Activated CD8-positive, alpha-beta T cell treated with anti-CD3 and anti-CD28 coated beads for 36 hours (primary cell): Measurements from ENCODE around the gene RBFOX2. TPM values are rescaled to one million over a fixed set of nuclear protein-coding genes. Genes with fewer than 3 reads are reported as not detected.
"Not testable (repeated sequence)": the region's sequence is repeated elsewhere in the genome, so short reads cannot be mapped to it uniquely, and the experiment has no call there.

Source experiments
- ATAC-seq: fragments of 200-7000 bp; cut with Tn5 transposase; one replicate; pipeline ENCODE4 v1.10.0; 2021; ENCODE audit warnings: mild to moderate bottlenecking, moderate library complexity
- CTCF ChIA-PET: fragments of 350-600 bp; sonication (Branson Sonifier 250); formaldehyde crosslinking; loops from one replicate; lab custom pipeline; 2021; ENCODE audit warnings: antibody characterized with exemption; lab: Charles Lee
- POLR2A ChIA-PET: fragments of 350-600 bp; sonication (Branson Sonifier 250); formaldehyde crosslinking; loops from one replicate; lab custom pipeline; 2021; ENCODE audit warnings: antibody characterized with exemption; lab: Charles Lee
- DNase-seq: peaks from one replicate; pipeline ENCODE4 v3.0.0-alpha.2; 2020
- H3K27ac Mint-ChIP-seq: one replicate; pipeline ENCODE4 v1.8.0; 2021; ENCODE audit warnings: mild to moderate bottlenecking, mixed read lengths
- H3K27me3 Mint-ChIP-seq: one replicate; pipeline ENCODE4 v1.8.0; 2021; ENCODE audit warnings: mixed read lengths
- H3K36me3 Mint-ChIP-seq: one replicate; pipeline ENCODE4 v1.8.0; 2021; ENCODE audit warnings: low read depth, mixed read lengths
- H3K4me1 Mint-ChIP-seq: one replicate; pipeline ENCODE4 v1.8.0; 2021; ENCODE audit warnings: low read depth, mixed read lengths
- H3K4me3 Mint-ChIP-seq: one replicate; pipeline ENCODE4 v1.8.0; 2021; ENCODE audit warnings: mild to moderate bottlenecking, moderate library complexity, mixed read lengths
- H3K9me3 Mint-ChIP-seq: one replicate; pipeline ENCODE4 v1.8.0; 2021; ENCODE audit warnings: mixed read lengths
- CTCF ChIP-seq: fragments of 200-600 bp; IDR thresholded peaks from one replicate; pipeline ENCODE4 v1.8.0; 2022; ENCODE audit warnings: antibody characterized with exemption, mild to moderate bottlenecking
- intact Hi-C: fragments of 100-400 bp; cut with micrococcal nuclease; formaldehyde crosslinking; loops from one replicate; pipeline ENCODE4 v1.10.0; 2022
- total RNA-seq, 2 experiments: library from RNA; stranded (reverse); gene quantifications; one replicate each; pipeline ENCODE4 v1.2.3, GENCODE V29; 2021

Gene RBFOX2
- total RNA-seq, 2 experiments from 2014 or later = 3.1 to 3.3 TPM

GRCh38 chr22:35708453-35708852, 320.2 kb downstream of the RBFOX2 start:
- no peak for TF ChIP-seq CTCF
- H3K4me3 Mint-ChIP-seq = no peak overlapping the region
- peaks cover 4% of the 10 kb centered on the region for H3K9me3 Mint-ChIP-seq
- ChIA-PET POLR2A (no interaction called here), CTCF (no interaction called here)
- peaks cover 1% of the 10 kb centered on the region for H3K27me3 Mint-ChIP-seq
- H3K4me1 Mint-ChIP-seq = no peaks in the 10 kb centered on the region
- intact Hi-C loops = no loop called here
- ATAC-seq = no peak
- H3K36me3 Mint-ChIP-seq = no peaks in the 10 kb centered on the region
- DNase-seq = no peak
- no peak overlapping the region for H3K27ac Mint-ChIP-seq

GRCh38 chr22:35705141-35705540, 323.5 kb downstream of the RBFOX2 start:
- CTCF ChIA-PET = no interaction called here
- POLR2A ChIA-PET = no interaction called here
- Mint-ChIP-seq H3K27ac (no peak overlapping the region), H3K4me1 (no peaks in the 10 kb centered on the region), H3K27me3 (no peaks in the 10 kb centered on the region), H3K9me3 (no peaks in the 10 kb centered on the region), H3K36me3 (no peaks in the 10 kb centered on the region), H3K4me3 (no peak overlapping the region)
- TF ChIP-seq CTCF = no peak
- ATAC-seq (no peak), DNase-seq (no peak)
- intact Hi-C loops = no loop called here

GRCh38 chr22:35703861-35704584, 324.6 kb downstream of the RBFOX2 start:
- POLR2A ChIA-PET = no interaction called here

GRCh38 chr22:35699852-35700251, 328.8 kb downstream of the RBFOX2 start:
- H3K4me3 Mint-ChIP-seq, H3K27ac Mint-ChIP-seq, H3K4me1 Mint-ChIP-seq, H3K27me3 Mint-ChIP-seq, H3K36me3 Mint-ChIP-seq, CTCF ChIA-PET, H3K9me3 Mint-ChIP-seq, ATAC-seq, POLR2A ChIA-PET: not testable (repeated sequence)
- intact Hi-C loops = loop anchor here (10.0 kb wide), 1 partner anchor 55 kb away; the partner anchor contains the start of gene APOL6
- DNase-seq = peak; percentile 24

More at GRCh38 chr22:35703861-35704584, 324.6 kb downstream of the RBFOX2 start:
- Mint-ChIP-seq H3K27ac (no peak overlapping the region), H3K27me3 (no peaks in the 10 kb centered on the region), H3K4me3 (no peak overlapping the region), H3K4me1 (no peaks in the 10 kb centered on the region), H3K36me3 (no peaks in the 10 kb centered on the region), H3K9me3 (no peaks in the 10 kb centered on the region)
- TF ChIP-seq CTCF = no peak
- DNase-seq (no peak), ATAC-seq (no peak)
- CTCF ChIA-PET = no interaction called here
- intact Hi-C loops = no loop called here

GRCh38 chr22:35697142-35697541, 331.5 kb downstream of the RBFOX2 start:
- Mint-ChIP-seq H3K27me3 (no peaks in the 10 kb centered on the region), H3K9me3 (no peaks in the 10 kb centered on the region), H3K4me1 (no peaks in the 10 kb centered on the region), H3K4me3 (no peak overlapping the region), H3K27ac (no peak overlapping the region), H3K36me3 (no peaks in the 10 kb centered on the region)
- no peak for TF ChIP-seq CTCF
- peak; percentile 52 for ATAC-seq
- ChIA-PET CTCF (no interaction called here), POLR2A (no interaction called here)
- intact Hi-C loops = loop anchor here (10.0 kb wide), 1 partner anchor 52 kb away; the partner anchor contains the start of gene APOL6
- peak; percentile 66 for DNase-seq
